HG02852 (cell line): ENCODE data around the gene C9orf153.
A peak's percentile ranks its signal among the peaks of the same experiment; 100 is the strongest.

ENCODE experiments used
- ATAC-seq: cut with Tn5 transposase; IDR thresholded peaks from one replicate; pipeline ENCODE4 v1.9.1; 2021; ENCODE audit warnings: mild to moderate bottlenecking, moderate library complexity; ENCODE audit not compliant: unreplicated experiment

Gene C9orf153

GRCh38 chr9:86272221-86272620 is 12.8 kb upstream of the C9orf153 start:
- ATAC-seq, result no peak

- no peak for ATAC-seq
These were observed 4.4 kb upstream of the C9orf153 start for GRCh38 chr9:86263876-86264275.

GRCh38 chr9:86262492-86262891 is 3.0 kb upstream of the C9orf153 start:
- no peak for ATAC-seq

- no peak for ATAC-seq
These were observed 2.1 kb downstream of the C9orf153 start for GRCh38 chr9:86257391-86257790.

- ATAC-seq, result no peak
These were observed 2.8 kb downstream of the C9orf153 start for GRCh38 chr9:86256653-86257052.

- ATAC-seq, result no peak
These were observed 5.9 kb downstream of the C9orf153 start for GRCh38 chr9:86253577-86253976.

GRCh38 chr9:86252870-86253269 is 6.6 kb downstream of the C9orf153 start:
- no peak for ATAC-seq

- ATAC-seq, result no peak
These were observed 9.3 kb downstream of the C9orf153 start for GRCh38 chr9:86250123-86250522.

- ATAC-seq, result no peak
These were observed 10.7 kb downstream of the C9orf153 start for GRCh38 chr9:86248746-86249145.

- ATAC-seq, result peak; percentile 81
These were observed 12.7 kb downstream of the C9orf153 start for GRCh38 chr9:86246752-86247161.

- ATAC-seq, result no peak
These were observed 17.4 kb downstream of the C9orf153 start for GRCh38 chr9:86242071-86242470.

GRCh38 chr9:86241216-86241615 is 18.2 kb downstream of the C9orf153 start:
- no peak for ATAC-seq

- ATAC-seq, result no peak
These were observed 20.3 kb downstream of the C9orf153 start for GRCh38 chr9:86238861-86239770.

GRCh38 chr9:86230858-86231257 is 28.6 kb downstream of the C9orf153 start:
- no peak for ATAC-seq

- no peak for ATAC-seq
These were observed 36.8 kb downstream of the C9orf153 start for GRCh38 chr9:86222667-86223066.

GRCh38 chr9:86219606-86220005 is 39.9 kb downstream of the C9orf153 start:
- no peak for ATAC-seq

- ATAC-seq, result no peak
These were observed 42.2 kb downstream of the C9orf153 start for GRCh38 chr9:86217076-86217755.

GRCh38 chr9:86207193-86207592 is 52.3 kb downstream of the C9orf153 start:
- no peak for ATAC-seq

GRCh38 chr9:86202338-86202882 is 57.0 kb downstream of the C9orf153 start:
- ATAC-seq, result no peak

- ATAC-seq, result no peak
These were observed 57.8 kb downstream of the C9orf153 start for GRCh38 chr9:86201474-86202337.

- no peak for ATAC-seq
These were observed 58.8 kb downstream of the C9orf153 start for GRCh38 chr9:86200599-86201162.
